ENCODE results near the gene KCNG2. TPM values are rescaled to one million over a fixed set of nuclear protein-coding genes. Genes with fewer than 3 reads are reported as not detected.

Gene KCNG2
- total and polyA plus RNA-seq, 9 of the 15 experiments (the other 6 are each of a cell fraction or from before 2014, with no cell fraction given): not detected

DNA sequence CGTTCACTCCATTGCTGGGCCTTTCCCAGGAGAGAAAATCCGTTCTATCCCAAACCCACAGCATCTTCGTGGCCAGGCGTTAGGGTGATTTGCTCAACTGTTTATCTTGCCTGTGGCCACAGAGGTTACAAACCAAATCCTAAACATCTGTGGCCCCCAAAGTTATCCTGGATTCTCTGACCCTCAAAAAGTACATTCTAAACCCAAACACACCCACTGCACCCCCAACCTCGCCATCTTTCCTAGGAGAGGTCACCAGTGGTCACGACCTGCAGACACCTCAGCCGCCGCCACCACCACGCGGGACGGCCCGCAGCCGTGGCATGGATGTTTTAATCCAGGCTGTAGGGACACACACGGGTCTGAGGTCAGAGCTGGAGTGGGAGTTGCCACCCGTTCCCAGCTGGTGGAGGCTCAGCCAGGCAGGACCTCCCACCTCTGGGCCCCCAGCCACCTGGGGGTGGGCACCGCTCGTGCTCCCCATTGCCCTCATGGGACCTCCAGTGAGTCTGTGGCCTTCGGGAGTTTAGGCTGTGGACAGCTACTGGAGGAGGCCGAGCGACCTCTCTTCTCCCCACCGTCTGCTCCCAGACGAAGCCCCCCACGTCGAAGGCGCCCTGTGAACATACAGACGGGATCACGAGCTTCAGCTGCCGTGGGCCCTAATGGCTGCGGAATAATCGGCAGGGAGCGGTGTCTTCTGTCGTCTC is 72.0 kb downstream of the KCNG2 start (continued):
- TF ChIP-seq, protein P1, sequence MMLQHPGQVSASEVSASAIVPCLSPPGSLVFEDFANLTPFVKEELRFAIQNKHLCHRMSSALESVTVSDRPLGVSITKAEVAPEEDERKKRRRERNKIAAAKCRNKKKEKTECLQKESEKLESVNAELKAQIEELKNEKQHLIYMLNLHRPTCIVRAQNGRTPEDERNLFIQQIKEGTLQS (IDR thresholded peaks at IDR 0.05): no peak
- TF ChIP-seq, protein P1 (CRISPR knock-in tag; conservative IDR thresholded peaks at IDR 0.05): no peak
- no peak for TF ChIP-seq SMARCC2 (IDR thresholded peaks at IDR 0.05; ENCODE audit: low read depth)
- TF ChIP-seq L3MBTL2 (IDR thresholded peaks at IDR 0.05): no peak
- no peak for TF ChIP-seq RBM39 (optimal IDR thresholded peaks at IDR 0.05; ENCODE audit: low read depth, low read length)
- no peak for TF ChIP-seq ZNF165 (CRISPR knock-in tag; IDR thresholded peaks at IDR 0.05; ENCODE audit: borderline replicate concordance)
- TF ChIP-seq MYBL2 (IDR thresholded peaks at IDR 0.05; ENCODE audit: low read depth): no peak
- no peak for TF ChIP-seq MYBL2 (CRISPR knock-in tag; IDR thresholded peaks at IDR 0.05; ENCODE audit: borderline replicate concordance)
- TF ChIP-seq EGR1 (conservative IDR thresholded peaks at IDR 0.05): no peak
- no peak for TF ChIP-seq CEBPG (CRISPR knock-in tag; IDR thresholded peaks at IDR 0.05)
- no peak for TF ChIP-seq CEBPG (tag; conservative IDR thresholded peaks at IDR 0.05 in 1 of 2, IDR thresholded peaks at IDR 0.05 in 1 of 2)
- TF ChIP-seq, protein P2, sequence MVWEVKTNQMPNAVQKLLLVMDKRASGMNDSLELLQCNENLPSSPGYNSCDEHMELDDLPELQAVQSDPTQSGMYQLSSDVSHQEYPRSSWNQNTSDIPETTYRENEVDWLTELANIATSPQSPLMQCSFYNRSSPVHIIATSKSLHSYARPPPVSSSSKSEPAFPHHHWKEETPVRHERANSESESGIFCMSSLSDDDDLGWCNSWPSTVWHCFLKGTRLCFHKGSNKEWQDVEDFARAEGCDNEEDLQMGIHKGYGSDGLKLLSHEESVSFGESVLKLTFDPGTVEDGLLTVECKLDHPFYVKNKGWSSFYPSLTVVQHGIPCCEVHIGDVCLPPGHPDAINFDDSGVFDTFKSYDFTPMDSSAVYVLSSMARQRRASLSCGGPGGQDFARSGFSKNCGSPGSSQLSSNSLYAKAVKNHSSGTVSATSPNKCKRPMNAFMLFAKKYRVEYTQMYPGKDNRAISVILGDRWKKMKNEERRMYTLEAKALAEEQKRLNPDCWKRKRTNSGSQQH (CRISPR knock-in tag; IDR thresholded peaks at IDR 0.05): no peak
- TF ChIP-seq, protein P3, sequence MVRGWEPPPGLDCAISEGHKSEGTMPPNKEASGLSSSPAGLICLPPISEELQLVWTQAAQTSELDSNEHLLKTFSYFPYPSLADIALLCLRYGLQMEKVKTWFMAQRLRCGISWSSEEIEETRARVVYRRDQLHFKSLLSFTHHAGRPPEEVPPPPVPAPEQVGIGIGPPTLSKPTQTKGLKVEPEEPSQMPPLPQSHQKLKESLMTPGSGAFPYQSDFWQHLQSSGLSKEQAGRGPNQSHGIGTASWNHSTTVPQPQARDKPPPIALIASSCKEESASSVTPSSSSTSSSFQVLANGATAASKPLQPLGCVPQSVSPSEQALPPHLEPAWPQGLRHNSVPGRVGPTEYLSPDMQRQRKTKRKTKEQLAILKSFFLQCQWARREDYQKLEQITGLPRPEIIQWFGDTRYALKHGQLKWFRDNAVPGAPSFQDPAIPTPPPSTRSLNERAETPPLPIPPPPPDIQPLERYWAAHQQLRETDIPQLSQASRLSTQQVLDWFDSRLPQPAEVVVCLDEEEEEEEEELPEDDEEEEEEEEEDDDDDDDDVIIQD (CRISPR knock-in tag; IDR thresholded peaks at IDR 0.05): no peak
- TF ChIP-seq KLF1 (tag; IDR thresholded peaks at IDR 0.05): no peak
- no peak for TF ChIP-seq ZNF197 (CRISPR knock-in tag; IDR thresholded peaks at IDR 0.05; ENCODE audit: low read depth)
- TF ChIP-seq ZNF134 (CRISPR knock-in tag; conservative IDR thresholded peaks at IDR 0.05): no peak

All from K562 (cell line).